ENCODE data around the gene SPCS1.

Gene SPCS1

GRCh38 chr3:52685709-52686691, 19.9 kb upstream of the SPCS1 start, which contains the start of the genes GNL3 and PBRM1 (continued):
- TF ChIP-seq ZNF449 (tag by site-specific recombination; IDR thresholded peaks at IDR 0.05), result no peak
- TF ChIP-seq ZNF610 (tag by site-specific recombination; IDR thresholded peaks at IDR 0.05; ENCODE audit: borderline replicate concordance), result no peak
- TF ChIP-seq TSHZ1 (tag by site-specific recombination; IDR thresholded peaks at IDR 0.05; ENCODE audit: borderline replicate concordance), result no peak
- TF ChIP-seq PATZ1 (tag by site-specific recombination; IDR thresholded peaks at IDR 0.05), result no peak
- no peak for TF ChIP-seq ZNF350 (tag by site-specific recombination; IDR thresholded peaks at IDR 0.05)
- TF ChIP-seq SCRT2 (tag by site-specific recombination; IDR thresholded peaks at IDR 0.05), result no peak
- peak; percentile 61; the same call in 1 of the 2 replicates for TF ChIP-seq ZBTB21 (tag by site-specific recombination; IDR thresholded peaks at IDR 0.05)
- TF ChIP-seq ZNF112 (tag by site-specific recombination; IDR thresholded peaks at IDR 0.05), result no peak
- no peak for TF ChIP-seq ZNF169 (tag by site-specific recombination; IDR thresholded peaks at IDR 0.05)
- no peak for TF ChIP-seq ZNF416 (tag by site-specific recombination; IDR thresholded peaks at IDR 0.05)
- no peak for TF ChIP-seq IKZF3 (tag by site-specific recombination; IDR thresholded peaks at IDR 0.05)
- peak; percentile 36; the same call in 1 of the 2 replicates for TF ChIP-seq ZNF660 (tag by site-specific recombination; IDR thresholded peaks at IDR 0.05)
- no peak for TF ChIP-seq ZNF302 (tag by site-specific recombination; IDR thresholded peaks at IDR 0.05; ENCODE audit: low read depth)
- no peak for TF ChIP-seq ZNF23 (tag by site-specific recombination; IDR thresholded peaks at IDR 0.05; ENCODE audit: borderline replicate concordance)
- no peak for TF ChIP-seq BCL11A (tag by site-specific recombination; IDR thresholded peaks at IDR 0.05; ENCODE audit: low read depth)
- TF ChIP-seq EGR2 (tag by site-specific recombination; IDR thresholded peaks at IDR 0.05; ENCODE audit: low read depth), result 0 out of 2 replicates have a peak, but pooled peaks have one; percentile 22
- no peak for TF ChIP-seq ZNF571 (tag by site-specific recombination; IDR thresholded peaks at IDR 0.05)
- TF ChIP-seq ZNF768 (tag by site-specific recombination; IDR thresholded peaks at IDR 0.05), result no peak
- no peak for TF ChIP-seq ZNF473 (tag by site-specific recombination; IDR thresholded peaks at IDR 0.05)
- TF ChIP-seq ZNF121 (tag by site-specific recombination; IDR thresholded peaks at IDR 0.05), result no peak
- TF ChIP-seq ZSCAN18 (tag by site-specific recombination; IDR thresholded peaks at IDR 0.05), result no peak
- TF ChIP-seq ZNF266 (tag by site-specific recombination; IDR thresholded peaks at IDR 0.05; ENCODE audit: low read depth), result no peak
- no peak for TF ChIP-seq ZNF24 (tag by site-specific recombination; IDR thresholded peaks at IDR 0.05)
- peak; percentile 62 for TF ChIP-seq KLF17 (tag by site-specific recombination; IDR thresholded peaks at IDR 0.05)
- TF ChIP-seq ZNF785 (tag by site-specific recombination; IDR thresholded peaks at IDR 0.05), result peak; percentile 61; the same call in 1 of the 2 replicates
- no peak for TF ChIP-seq ELK4 (IDR thresholded peaks at IDR 0.05; ENCODE audit: borderline replicate concordance, low read depth, low read length)
- TF ChIP-seq ATF2 (tag by site-specific recombination; IDR thresholded peaks at IDR 0.05; ENCODE audit: low read depth), result no peak

All from HEK293 (cell line).